ENCODE results near the gene RNU6-8.

DNA sequence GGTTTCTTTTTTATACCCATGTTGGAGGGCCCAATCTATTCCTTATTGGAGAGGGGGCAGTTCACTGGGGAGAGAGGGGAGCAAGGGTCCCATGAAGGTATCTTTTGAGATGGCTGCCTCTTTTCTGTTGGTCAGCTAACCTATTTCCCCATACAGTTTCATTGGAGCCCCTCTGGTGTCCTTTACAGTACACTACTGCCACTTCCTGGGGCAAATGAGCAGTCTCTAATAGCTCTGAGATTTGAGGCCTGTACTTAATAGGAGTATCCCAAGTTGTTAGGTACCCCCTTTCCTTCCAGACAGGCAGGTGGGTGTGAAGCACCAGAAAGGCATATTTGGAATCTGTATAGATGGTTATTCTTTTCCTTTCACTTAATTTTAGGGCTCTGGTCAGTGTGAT lies 41.3 kb upstream of the RNU6-8 start:
- TF ChIP-seq, protein P1, sequence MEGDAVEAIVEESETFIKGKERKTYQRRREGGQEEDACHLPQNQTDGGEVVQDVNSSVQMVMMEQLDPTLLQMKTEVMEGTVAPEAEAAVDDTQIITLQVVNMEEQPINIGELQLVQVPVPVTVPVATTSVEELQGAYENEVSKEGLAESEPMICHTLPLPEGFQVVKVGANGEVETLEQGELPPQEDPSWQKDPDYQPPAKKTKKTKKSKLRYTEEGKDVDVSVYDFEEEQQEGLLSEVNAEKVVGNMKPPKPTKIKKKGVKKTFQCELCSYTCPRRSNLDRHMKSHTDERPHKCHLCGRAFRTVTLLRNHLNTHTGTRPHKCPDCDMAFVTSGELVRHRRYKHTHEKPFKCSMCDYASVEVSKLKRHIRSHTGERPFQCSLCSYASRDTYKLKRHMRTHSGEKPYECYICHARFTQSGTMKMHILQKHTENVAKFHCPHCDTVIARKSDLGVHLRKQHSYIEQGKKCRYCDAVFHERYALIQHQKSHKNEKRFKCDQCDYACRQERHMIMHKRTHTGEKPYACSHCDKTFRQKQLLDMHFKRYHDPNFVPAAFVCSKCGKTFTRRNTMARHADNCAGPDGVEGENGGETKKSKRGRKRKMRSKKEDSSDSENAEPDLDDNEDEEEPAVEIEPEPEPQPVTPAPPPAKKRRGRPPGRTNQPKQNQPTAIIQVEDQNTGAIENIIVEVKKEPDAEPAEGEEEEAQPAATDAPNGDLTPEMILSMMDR (IDR thresholded peaks at IDR 0.05) = no peak
- no peak for TF ChIP-seq POLR2A (IDR thresholded peaks at IDR 0.05)

Data from lower leg skin (tissue), 3 donors.